GM10266 (cell line): ENCODE measurements around the gene CXorf65.

Source experiments
- DNase-seq: peaks from one replicate; pipeline ENCODE4 v3.0.0; 2012; ENCODE audit errors: extremely low spot score
- CTCF ChIP-seq: IDR thresholded peaks from 2 replicates; pipeline ENCODE4 v1.5.1; 2012; ENCODE audit warnings: mild to moderate bottlenecking, low read depth; ENCODE audit not compliant: control insufficient read depth, insufficient read depth; ENCODE audit errors: missing control alignments

The CXorf65 gene

GRCh38 chrX:71107245-71107644 is 705 bp upstream of the CXorf65 start:
- DNase-seq, result no peak
- TF ChIP-seq CTCF, result no peak

- no peak for DNase-seq
- TF ChIP-seq CTCF, result no peak
These were observed 912 bp downstream of the CXorf65 start for GRCh38 chrX:71105628-71106027.

- no peak for TF ChIP-seq CTCF
These were observed 3.2 kb downstream of the CXorf65 start for GRCh38 chrX:71103110-71103983.

GRCh38 chrX:71102292-71102691 is 4.2 kb downstream of the CXorf65 start:
- DNase-seq, result no peak
- TF ChIP-seq CTCF, result no peak

More at GRCh38 chrX:71103110-71103983, 3.2 kb downstream of the CXorf65 start:
- peak; percentile 36 for DNase-seq

- DNase-seq, result no peak
These were observed 5.7 kb downstream of the CXorf65 start for GRCh38 chrX:71100581-71101505.

GRCh38 chrX:71099736-71100135 is 6.8 kb downstream of the CXorf65 start:
- TF ChIP-seq CTCF, result no peak
- no peak for DNase-seq

More at GRCh38 chrX:71100581-71101505, 5.7 kb downstream of the CXorf65 start:
- TF ChIP-seq CTCF, result no peak
